ENCODE results near the gene RNF169. TPM values are rescaled to one million over a fixed set of nuclear protein-coding genes. Genes with fewer than 3 reads are reported as not detected.

RNF169 gene
- total and polyA plus RNA-seq, 2 of the 8 experiments (the other 6 are each of a cell fraction or from before 2014, with no cell fraction given) = 3.6 to 12.5 TPM

GRCh38 chr11:74771139-74771538 lies 22.5 kb downstream of the RNF169 start:
- FAIRE-seq = no peak
- 90% methylated on average over 3 of the region's 3 CpGs; no CpG with 5 or more reads in 1 of the 2 experiments for WGBS, 2 experiments (ENCODE audit: extremely low coverage in 1 of 2, insufficient coverage in 1 of 2, insufficient read length in 1 of 2, insufficient replicate concordance in 2 of 2, low coverage in 1 of 2, low lambda C conversion rate in 2 of 2, missing lambda C conversion rate in 1 of 2)
- no peak overlapping the region for H2BK12ac ChIP-seq (ENCODE audit: low read depth, low read length)

More at GRCh38 chr11:74771139-74771538, 22.5 kb downstream of the RNF169 start:
- no peak overlapping the region for H2BK15ac ChIP-seq (ENCODE audit: low read length)
- CTCF ChIA-PET (ENCODE audit: partially characterized antibody) = no interaction called here
- TF ChIP-seq SIRT6 (IDR thresholded peaks at IDR 0.05; ENCODE audit: low read length) (no peak), BRCA1 (IDR thresholded peaks at IDR 0.05; ENCODE audit: low read depth, low read length) (no peak), ZNF274 (IDR thresholded peaks at IDR 0.05; ENCODE audit: borderline replicate concordance, extremely low read depth, low read length) (no peak), TEAD4 (IDR thresholded peaks at IDR 0.05; ENCODE audit: low read depth, low read length) (no peak), SUZ12 (IDR thresholded peaks at IDR 0.05; ENCODE audit: low read length) (no peak), ASH2L (IDR thresholded peaks at IDR 0.05; ENCODE audit: low read length) (no peak)
- no peak overlapping the region for H2AK5ac ChIP-seq (ENCODE audit: low read depth, low read length)
- no peak overlapping the region for H3K4ac ChIP-seq (replicated peaks; ENCODE audit: insufficient read length, low read depth, low read length)
- no peak overlapping the region for H3K9ac ChIP-seq (replicated peaks in 1 of 4; ENCODE audit: extremely low read depth in 1 of 4, low read depth in 3 of 4, low read length in 3 of 4)
- DNase-seq (ENCODE audit: low read depth in 1 of 2, low spot score in 2 of 2) = no peak
- peaks cover 0 to 27% of the 10 kb centered on the region in 2 experiments; a peak in 2 of 4 replicates for H3K79me2 ChIP-seq (ENCODE audit: control insufficient read depth in 1 of 2, insufficient read depth in 2 of 2, low read length in 2 of 2)
- no peaks in the 10 kb centered on the region; a peak in 1 of 7 replicates for H3K4me1 ChIP-seq (replicated peaks in 1 of 4; ENCODE audit: control insufficient read depth in 3 of 4, insufficient read depth in 4 of 4, low read length in 3 of 4)
- no peak overlapping the region for H3K23ac ChIP-seq (ENCODE audit: insufficient read length)
- H2BK20ac ChIP-seq (ENCODE audit: low read length) = no peak overlapping the region
- H4K5ac ChIP-seq (ENCODE audit: insufficient read length, low read depth, low read length) = no peak overlapping the region
- H3K18ac ChIP-seq (ENCODE audit: extremely low read depth, low read length) = no peak overlapping the region
- peaks cover 0 to 3% of the 10 kb centered on the region in 2 experiments for H4K20me1 ChIP-seq (replicated peaks in 1 of 2; ENCODE audit: control insufficient read depth in 1 of 2, insufficient read depth in 2 of 2, low read length in 2 of 2)
- no peak overlapping the region for H2BK5ac ChIP-seq (ENCODE audit: low read depth, low read length)
- POLR2A ChIA-PET (ENCODE audit: partially characterized antibody) = no interaction called here
- no peak overlapping the region for H4K91ac ChIP-seq (replicated peaks; ENCODE audit: insufficient read length, low read length)
- H3K36me3 ChIP-seq (ENCODE audit: control insufficient read depth in 2 of 4, insufficient read depth in 4 of 4, low read length in 3 of 4) = no peaks in the 10 kb centered on the region
- no peaks in the 10 kb centered on the region for H3K27me3 ChIP-seq (replicated peaks in 1 of 4; ENCODE audit: control insufficient read depth in 3 of 4, extremely low read depth in 1 of 4, insufficient read depth in 3 of 4, low read length in 3 of 4)
- no peak overlapping the region for H3K14ac ChIP-seq (ENCODE audit: insufficient read length)
- no peak overlapping the region for H2AFZ ChIP-seq (ENCODE audit: low read length)
- no peak overlapping the region for H3K4me2 ChIP-seq (ENCODE audit: insufficient read depth in 1 of 2, low read depth in 2 of 2, low read length in 2 of 2)
- no peak overlapping the region for H3K4me3 ChIP-seq (ENCODE audit: extremely low read depth in 1 of 4, insufficient read depth in 2 of 4, low read depth in 3 of 4, low read length in 4 of 4)
- H3K79me1 ChIP-seq (ENCODE audit: low read depth, low read length) = no peaks in the 10 kb centered on the region; the same call in 1 of the 2 replicates
- H3K9me3 ChIP-seq (ENCODE audit: insufficient read depth in 2 of 2, low read depth in 1 of 2, low read length in 1 of 2) = no peaks in the 10 kb centered on the region
- no peaks in the 10 kb centered on the region for H3K23me2 ChIP-seq (ENCODE audit: low read depth, low read length)
- H4K8ac ChIP-seq (ENCODE audit: extremely low read depth, insufficient read depth, low read length) = no peak overlapping the region
- no peak overlapping the region for H3K56ac ChIP-seq (replicated peaks; ENCODE audit: insufficient read length, low read depth, low read length)
- no peak overlapping the region for H3K27ac ChIP-seq (ENCODE audit: low read depth, low read length)
- H2BK120ac ChIP-seq (replicated peaks; ENCODE audit: low read depth, low read length) = no peak overlapping the region

All from H1 (cell line).